GM19328 (cell line): ENCODE measurements around the gene TUBA3C.

Experiments
- ATAC-seq: cut with Tn5 transposase; IDR thresholded peaks from one replicate; pipeline ENCODE4 v1.9.1; 2021; ENCODE audit warnings: mild to moderate bottlenecking, moderate library complexity; ENCODE audit not compliant: unreplicated experiment

Gene TUBA3C

DNA sequence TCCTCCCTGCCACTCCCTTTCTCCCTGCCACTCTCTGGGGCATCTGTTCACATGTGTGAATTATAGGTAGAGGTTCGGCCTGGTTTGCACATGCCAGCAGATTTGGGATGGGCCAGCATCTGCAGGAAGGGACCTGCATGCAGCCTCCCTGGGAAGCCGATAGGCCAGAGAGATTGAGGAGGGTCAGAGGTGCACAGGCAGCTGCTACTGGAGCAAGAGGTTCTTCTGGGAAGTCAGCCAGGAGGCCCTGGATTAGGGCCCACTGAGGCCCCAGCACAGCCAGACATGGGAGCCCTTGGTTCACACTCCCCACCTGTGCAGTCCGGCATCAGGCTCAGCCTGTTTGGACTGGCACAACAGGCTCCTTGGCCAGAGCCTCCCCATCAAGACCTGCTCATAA is 12.1 kb downstream of the TUBA3C start:
- no peak for ATAC-seq

DNA sequence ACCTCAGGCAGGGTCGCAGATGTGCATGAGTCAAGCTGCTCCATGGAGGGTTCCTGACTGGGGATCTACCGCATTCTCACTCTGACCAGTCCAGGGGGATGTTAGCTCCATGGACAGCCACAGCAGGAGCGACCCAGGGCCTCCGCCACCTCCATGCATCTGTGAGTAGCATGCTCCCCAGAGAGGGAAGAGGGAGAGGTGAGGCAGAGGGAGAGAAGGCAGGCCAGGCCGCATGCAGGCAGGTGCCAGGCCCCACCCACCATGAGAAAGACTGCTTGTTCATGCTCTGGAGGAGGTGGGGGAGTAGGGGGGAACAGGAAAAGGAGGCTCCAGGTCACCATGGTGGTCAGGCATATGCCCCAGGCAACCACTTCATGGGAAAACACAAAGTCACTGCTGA is 20.3 kb downstream of the TUBA3C start:
- ATAC-seq, result no peak

DNA sequence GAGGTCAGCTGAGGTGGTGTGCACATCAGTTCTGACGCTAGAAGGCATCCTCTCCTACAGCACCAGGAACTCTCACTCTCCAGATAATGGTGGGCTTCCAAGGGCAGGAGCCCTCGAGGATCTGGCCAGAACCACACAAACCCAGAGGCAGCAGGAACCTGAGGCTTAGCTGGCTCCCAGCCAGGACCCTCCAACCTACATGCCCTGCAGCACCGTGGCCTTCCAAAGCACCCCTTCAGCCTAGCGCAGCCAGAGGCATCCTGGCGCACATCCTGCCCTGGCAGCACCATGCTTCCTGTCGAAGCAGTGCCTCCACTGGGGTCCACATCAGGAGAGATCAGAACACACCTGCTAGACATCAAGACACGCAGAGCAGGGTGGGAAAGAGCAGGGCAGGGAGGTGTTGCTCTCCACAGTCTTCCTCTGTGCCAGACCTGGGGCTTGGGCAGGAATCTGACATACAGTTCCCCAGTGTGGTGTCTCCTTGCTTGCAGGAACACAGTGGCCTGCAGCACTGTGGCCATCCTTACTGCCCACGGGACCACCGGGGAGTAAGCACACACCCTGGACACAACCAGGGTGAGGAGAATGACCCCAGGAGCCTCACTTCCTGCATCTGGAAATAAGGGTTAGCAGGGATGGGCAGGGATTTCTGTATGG is 21.7 kb downstream of the TUBA3C start:
- no peak for ATAC-seq

DNA sequence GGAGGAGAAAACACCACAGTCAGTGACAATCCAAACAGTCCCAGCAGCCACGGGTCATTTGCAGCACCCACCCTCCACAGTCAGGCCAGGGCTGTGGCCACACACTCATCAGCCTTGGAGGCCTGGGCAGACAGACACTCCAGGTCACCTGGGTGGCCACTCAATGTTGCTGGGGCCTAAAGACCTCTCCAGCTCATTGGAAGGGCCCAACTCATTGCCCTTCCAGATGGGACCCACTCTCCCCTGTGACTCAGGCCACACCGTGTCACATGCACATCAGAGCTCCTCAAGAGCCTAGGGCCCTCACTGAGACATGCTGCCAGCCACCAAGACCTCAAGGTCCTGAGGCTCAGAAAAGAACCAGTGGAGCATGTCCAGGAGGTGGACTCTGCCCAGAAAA is 22.4 kb downstream of the TUBA3C start:
- no peak for ATAC-seq

DNA sequence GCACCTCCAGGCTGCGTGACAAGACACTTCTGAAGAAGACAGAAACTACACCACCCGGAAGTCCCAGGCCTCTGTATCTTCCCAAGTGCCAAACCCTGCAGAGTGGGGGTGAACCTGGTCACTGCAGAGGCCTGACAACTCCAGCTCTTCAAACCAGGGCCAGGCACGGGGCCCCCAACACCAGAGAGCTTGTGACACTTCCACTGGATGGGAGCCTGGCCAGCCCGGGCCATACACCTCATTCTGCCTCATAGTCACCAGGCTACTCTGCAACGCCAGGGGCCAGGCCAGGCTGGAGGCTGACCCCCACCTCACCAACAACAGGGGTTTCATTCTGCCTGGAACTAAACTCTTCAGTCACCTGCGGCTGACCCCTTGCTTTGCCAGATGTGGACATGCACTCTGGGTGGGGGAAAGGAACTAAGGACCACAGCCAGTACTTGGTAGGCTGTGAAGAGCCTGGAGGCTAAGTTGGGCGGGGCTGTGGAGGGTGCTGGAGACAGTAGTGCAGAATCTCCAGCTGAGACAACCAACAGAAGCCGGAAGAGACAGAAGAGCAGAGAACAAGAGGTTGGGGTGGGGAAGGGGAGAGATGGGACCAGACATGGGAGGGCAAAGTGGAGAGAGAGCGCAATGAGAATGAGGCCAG is 23.0 kb downstream of the TUBA3C start:
- no peak for ATAC-seq

DNA sequence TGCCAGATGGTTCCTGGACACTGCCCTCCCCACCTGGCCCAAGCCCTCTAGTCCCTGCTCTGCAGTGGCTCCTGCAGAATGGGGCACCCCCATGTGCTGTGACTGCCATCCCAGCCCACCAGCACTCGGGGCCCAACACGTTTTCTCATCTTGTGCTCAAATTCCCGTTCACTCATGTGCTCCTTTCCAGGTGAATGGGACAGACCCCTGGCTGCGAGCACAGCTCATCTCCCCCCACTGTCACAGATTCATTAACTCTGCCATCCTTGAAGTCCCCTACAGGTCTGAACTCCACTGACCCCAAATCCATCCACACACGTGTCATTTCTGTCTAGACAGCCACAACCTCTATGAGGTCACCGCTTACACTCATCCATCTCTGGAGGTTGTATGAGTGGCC is 23.6 kb downstream of the TUBA3C start:
- no peak for ATAC-seq

DNA sequence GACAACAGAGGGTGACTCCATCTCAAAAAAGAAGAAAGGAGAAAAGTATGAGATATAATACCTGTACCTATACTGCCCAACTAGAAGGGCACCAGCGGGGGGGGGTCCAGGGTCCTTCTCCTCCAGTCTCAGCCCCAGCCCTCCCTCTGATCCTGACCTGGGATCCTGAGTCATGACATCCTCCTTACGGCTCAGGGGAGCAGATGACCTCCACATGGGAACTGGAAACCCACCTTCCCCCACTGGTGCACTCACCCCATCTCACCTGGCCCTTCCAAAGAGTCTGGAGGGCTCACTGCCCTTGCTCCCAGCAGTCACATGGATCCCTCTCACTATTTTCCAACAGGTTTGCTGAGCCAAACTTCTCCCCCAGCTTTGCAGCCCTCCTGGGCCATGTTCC is 24.2 kb downstream of the TUBA3C start:
- no peak for ATAC-seq

DNA sequence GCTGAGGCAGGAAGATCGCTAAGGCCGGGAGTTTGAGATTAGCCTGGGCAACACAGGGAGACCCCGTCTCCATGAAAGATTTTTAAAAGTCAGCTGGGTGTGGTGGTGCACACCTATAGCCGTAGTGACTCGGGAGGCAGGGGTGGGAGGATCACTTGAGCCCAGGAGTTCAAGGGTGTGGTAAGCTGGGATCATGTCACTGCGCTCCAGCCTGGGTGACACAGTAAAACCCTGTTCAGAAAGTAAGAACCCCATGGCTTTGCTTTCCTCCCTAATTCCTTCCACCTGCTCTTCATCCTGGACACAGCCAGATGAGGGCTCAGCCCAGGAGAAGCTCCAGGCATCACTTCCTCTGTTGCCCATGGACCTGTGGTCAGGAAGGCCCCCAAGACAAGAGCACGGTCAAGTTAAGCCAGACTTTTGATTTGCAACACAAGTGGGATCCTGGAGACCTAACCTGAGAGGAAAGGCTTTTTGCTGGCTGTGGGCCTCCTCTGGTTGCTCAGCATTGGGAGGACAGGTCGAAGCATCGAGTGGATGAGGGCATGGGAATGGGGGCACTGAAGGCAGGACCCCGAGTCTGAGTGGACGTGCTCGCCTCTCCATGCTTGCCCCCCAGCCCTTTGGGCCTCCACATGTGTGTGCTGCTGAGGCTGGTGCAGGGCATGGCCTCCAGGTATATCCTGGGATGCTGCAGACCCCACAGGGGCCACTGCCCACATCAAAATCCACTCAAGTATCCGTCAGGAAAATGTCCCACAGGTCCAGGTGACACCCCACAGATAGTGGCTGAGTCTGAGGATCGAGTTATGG is 25.4 kb downstream of the TUBA3C start:
- ATAC-seq, result no peak

DNA sequence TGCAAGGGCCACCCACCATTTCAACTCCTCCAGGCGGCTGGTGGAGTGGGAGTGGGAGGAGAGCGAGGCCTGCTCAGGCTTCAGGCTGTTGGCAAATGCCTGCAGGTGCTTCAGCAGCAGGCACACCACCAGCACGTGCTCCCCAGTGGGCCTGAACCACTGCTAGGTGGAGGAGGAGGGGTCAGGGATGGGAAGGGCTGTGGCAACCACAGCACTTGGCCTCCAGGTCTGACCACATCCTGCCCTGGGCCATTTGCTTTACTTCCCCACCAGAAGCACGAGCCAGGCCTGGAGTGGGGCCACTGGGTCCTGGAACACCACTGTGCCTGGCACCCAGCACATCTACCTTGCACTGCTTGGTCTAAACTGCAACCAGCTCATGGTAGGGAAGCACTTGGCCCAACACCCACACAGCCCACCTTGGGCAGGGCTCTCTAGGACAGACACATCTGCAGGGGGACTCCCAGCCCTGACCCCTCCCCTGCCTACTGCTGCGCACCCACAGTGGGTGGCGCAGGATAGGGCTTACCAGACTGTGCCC is 26.2 kb downstream of the TUBA3C start:
- no peak for ATAC-seq

DNA sequence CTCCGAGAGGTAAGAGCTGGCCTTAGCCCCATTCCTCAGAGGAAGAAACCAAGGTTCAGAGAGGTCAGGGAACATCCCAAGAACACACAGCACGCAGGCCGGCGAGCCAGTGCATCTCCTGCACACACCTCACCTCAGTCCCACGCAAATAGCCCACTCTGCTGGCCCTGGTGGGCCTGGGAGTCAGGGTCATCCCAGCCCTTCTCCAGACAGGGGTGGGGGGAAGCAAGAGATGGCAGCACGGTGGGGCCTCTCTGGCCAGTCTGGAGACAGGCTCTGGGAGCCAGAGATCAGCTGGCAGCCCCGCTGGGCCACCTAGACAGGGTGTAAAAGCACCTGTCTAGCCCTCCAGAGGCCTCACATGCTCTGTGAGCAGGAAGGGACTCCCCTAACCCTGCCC is 26.8 kb downstream of the TUBA3C start:
- ATAC-seq, result no peak

DNA sequence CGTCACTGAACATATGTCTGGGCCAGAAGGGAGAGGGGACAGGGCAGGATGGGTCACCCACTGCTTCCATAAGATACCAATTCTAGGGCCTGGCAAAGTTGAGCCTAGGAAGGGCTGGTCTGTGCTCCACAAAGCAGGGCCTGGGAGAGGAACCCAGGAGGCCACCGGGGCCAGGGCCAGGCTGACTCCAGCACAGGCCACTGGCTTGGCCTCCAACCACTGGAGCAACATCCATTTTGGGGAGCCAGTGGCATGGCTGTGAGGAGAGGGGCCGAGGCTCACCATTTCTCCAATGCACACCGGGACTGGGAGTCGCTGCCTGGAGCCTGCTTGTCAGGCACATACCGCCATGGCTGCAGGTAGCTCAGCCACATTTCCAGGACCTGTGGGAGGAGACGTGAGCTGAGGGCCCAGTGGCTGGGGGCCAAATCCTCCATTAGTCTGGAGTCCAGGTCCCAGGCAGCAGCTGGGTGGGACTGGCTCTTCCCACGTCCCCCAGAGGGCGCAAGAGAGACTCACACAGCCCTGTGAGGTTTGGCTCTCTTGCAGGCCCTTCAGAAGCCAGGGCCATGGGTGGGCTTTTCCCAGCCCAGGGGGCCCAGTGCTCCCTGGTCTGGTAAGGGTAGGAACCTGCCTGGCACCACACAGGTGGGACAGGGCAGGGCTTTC is 27.7 kb downstream of the TUBA3C start:
- no peak for ATAC-seq

DNA sequence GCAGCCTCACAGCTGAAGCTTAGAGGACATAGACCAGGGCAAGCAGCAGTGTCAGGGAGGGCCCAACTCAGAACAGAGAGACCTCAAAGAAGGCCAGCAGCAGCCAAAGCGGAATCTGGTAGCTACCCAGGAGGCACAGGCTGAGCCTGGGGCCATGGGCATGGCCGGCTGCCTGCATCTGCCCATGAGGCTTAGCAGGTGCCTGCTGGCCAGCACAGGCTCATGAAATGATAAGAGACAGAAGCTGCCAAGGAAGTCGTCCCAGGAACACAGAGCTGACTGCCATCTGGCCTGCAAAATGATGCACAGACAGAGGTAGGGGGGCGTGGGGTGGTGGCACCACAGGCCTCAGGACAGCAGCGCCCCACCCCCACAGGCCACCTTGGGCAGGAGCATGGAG is 29.2 kb downstream of the TUBA3C start:
- no peak for ATAC-seq

DNA sequence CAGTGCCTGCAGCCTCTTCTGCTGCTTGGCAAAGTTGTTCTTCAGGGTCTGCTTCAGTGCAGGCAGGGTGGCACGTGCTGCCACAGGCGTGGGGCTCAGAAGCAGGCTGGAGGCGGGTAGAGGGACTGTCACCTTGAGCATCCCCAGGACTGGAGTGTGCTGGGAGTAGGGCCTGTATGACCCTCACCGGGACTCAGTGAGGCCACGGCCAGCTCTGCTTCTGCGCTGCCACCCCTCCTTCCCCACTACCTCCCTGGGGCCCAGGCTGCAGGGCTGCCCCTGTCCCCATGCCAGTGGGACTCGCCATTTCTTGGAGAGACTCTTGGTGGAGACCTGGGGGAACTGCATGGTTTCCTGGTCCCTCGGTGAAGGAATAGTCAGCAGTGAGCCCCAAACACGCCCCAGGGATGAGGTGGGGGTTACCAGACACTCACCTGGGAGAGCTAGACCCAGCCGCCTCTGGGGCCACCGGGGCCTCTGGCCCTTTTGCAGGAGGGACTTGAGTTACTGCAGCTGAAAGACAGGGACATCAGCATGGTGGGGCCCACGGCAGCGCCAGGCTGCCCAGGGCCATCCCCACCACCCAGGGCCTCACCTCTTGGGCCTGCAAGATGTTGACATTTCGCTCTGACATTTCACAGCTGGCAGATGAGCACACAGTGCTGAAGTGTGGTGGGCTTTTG is 29.9 kb downstream of the TUBA3C start:
- ATAC-seq, result no peak

DNA sequence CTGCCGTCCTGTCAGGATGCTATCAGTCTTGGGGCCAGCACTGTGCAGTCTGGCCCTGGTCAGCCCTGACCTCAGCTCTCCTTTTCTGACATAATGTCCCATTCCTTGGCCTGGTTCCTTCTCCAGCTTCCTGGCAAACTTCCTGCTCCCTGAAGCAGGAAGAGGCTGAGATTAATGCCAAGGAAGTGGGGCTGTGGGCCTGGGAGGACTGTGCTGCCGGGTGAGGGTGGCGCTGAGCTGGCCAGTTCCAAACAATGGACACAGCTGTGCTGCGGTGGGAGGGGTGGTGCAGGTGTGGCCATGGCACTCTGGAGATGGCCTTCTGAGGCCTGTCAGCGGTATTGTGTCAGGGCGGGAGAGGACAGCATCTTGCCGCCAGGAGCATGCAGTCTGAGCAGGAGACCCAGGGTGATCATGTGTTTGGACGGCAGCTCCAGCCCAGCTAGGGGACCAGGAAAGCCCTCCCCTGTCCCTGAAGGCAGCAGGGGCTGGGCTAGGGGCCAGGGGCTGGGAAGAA is 30.9 kb downstream of the TUBA3C start:
- ATAC-seq, result no peak

DNA sequence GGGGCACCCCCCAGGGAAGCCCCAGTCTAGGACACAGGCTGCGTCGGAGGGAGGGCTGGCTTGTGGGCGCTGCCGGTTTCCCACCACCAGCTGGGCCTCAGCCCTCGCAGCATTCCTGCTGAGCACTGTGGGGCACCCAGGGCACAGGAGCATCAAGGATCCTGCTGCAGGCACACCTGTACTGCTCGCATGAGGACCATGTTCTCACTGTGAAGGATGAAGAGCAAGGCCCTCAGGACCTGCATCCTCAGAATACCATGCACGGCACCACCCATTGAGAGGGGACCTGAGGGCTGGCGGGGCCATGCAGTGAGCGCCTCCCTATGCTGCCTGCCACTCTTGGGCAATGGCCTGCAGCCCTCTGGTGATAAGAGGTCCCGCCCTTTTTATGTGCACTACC is 31.4 kb downstream of the TUBA3C start:
- no peak for ATAC-seq

DNA sequence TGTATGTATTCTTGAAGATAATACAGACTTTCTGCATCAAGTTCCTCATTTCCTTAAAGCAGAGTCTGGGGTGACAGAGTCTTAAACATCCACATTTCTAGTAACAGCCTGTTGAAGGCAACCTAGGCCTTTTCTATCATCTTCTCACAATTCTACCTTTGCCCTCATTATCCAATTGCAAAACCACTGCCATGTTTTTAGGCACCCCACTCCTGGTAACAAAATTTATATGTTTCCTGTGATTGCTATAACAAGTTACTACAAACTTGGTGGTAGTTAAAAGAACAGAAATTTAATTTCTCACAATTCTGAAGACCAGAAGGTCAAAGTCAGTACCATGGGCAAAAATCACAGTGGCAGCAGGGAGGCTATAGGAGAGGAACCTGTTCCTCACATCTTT is 33.1 kb downstream of the TUBA3C start:
- ATAC-seq, result no peak
